GM21360 (cell line): ENCODE data around the gene CHKB.
A peak's percentile ranks its signal among the peaks of the same experiment; 100 is the strongest.
"Not testable (repeated sequence)": the region's sequence is repeated elsewhere in the genome, so short reads cannot be mapped to it uniquely, and the experiment has no call there.

ENCODE experiments used
- ATAC-seq: cut with Tn5 transposase; IDR thresholded peaks from one replicate; pipeline ENCODE4 v1.9.1; 2021; ENCODE audit warnings: mild to moderate bottlenecking, moderate library complexity; ENCODE audit not compliant: unreplicated experiment

CHKB gene, protein sequence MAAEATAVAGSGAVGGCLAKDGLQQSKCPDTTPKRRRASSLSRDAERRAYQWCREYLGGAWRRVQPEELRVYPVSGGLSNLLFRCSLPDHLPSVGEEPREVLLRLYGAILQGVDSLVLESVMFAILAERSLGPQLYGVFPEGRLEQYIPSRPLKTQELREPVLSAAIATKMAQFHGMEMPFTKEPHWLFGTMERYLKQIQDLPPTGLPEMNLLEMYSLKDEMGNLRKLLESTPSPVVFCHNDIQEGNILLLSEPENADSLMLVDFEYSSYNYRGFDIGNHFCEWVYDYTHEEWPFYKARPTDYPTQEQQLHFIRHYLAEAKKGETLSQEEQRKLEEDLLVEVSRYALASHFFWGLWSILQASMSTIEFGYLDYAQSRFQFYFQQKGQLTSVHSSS

GRCh38 chr22:50582493-50583293, at the start of gene CHKB:
Gene CHKB, minus strand, starts transcription at chr22:50582849. Its CDS starts 68 bp downstream, at chr22:50582781.
- ATAC-seq: peak; percentile 82

GRCh38 chr22:50630376-50630775, 47.7 kb upstream of the CHKB start:
- no peak for ATAC-seq

DNA sequence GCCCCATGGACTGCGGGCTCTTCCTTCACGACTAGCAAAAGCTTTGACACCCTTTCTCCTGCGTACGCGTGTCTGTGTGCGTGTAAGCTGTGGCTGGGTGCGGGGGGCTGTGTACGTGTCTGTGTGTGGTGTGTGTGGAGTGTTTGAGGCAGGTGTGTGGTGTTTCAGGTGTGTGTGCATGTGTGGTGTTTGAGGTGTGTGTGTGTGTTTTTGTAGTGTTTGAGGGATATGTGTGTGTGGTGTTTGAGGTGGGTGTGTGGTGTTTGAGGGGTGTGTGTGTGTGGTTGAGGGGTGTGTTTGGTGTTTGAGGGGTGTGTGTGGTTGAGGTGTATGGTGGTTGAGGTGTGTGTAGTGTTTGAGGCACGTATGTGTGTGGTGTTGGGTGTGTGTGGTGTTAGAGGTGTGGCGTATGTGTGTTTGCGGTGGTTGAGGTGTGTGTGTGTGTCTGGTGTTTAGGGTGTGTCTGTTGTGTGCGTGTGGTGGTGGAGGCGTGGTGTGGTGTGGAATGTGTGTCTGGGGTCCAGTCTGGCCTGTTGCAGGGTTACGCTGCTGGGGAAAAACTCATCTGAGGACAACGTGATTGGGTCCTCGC, 46.0 kb upstream of the CHKB start:
- ATAC-seq: no peak

GRCh38 chr22:50627642-50628542, 45.2 kb upstream of the CHKB start, which contains the start of gene ARSA:
Gene ARSA, minus strand, starts transcription at chr22:50628152. Its CDS starts 373 bp downstream, at chr22:50627779.
- peak; percentile 68 for ATAC-seq

DNA sequence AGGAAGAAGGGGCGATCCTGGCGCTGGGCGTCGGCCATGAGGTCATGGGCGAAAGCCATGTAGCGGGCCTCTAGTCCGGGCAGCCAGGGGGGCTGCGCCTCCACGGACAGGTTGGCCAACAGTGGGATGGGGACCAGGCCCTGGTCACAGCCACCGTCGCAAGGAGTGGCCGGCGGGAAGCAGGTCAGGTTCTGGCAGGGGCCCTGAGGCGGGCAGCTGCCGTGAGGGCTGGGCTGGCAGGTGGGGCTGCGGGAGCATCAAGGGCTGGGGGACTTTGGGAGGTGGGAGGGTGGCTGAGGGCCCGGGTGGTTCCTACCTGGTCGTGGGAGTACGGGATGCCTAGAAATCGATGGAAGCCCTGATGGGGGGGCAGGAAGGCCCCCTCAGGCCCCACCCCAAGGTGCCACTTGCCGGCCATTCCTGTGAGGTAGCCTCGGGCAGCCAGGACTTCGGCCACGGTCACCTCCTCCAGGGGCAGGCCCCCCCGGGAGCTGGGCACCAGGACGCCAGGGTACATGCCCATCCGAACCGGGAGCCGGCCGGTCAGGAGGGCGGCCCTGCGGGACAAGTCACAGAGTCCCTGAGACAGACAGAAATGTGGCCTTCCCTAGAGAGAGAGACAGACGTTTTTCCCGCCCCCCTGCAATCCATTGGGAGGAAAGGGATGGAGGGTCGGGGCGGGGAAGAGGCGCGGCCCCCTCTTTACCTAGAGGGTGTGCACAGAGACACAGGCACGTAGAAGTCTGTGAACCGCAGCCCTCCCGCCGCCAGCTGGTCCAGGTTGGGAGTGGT, 44.4 kb upstream of the CHKB start:
- no peak for ATAC-seq

DNA sequence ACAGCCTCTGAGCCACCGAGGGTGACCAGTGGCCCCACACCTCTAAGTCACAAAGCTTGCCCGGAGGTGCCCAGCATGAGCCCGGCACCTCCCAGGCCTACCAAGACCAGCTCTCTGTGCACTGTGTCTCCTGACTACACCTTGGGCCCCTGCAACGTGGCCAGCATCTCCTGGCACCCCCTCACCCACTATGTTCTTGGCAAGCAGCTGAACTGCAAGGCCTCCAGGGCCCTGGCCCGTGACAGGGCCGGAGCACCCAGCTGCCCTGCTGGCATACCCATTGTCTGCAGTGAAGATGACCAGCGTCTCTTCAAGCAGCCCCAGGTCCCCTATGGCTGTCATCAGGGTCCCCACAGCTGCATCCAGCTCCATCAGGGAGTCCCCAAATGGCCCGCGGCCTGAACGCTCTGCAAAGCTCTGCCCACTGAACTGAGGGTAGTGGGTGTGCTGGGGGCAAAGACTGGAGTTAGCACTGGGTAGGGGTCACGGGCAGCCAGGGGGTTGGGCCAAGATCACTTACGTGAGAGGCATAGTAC, 43.7 kb upstream of the CHKB start:
- ATAC-seq: no peak

- ATAC-seq: no peak
Measured at GRCh38 chr22:50625568-50626313, 43.1 kb upstream of the CHKB start.

DNA sequence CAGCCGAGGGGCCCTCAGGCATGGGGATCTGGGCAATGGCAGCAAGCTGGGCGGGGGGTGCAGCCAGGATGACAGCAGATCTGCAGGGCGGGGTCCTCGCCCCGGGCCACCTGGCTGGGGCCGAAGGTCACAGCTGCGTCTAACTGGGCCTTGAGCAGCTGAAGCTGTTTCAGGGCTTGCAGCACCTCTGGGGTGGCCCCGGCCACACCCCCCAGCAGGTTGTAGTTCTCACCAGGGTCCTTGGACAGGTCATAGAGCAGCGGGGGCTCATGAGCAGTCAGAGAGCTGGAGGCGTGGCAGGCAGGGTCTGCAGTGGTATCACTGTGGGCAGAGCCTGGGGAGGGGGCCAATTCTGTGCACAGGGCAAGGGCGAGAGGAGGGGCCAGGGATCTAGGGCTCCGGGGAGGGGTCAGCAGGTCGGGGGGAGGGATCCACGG, 42.5 kb upstream of the CHKB start:
- ATAC-seq: no peak

GRCh38 chr22:50624347-50625130, 41.9 kb upstream of the CHKB start:
- ATAC-seq: no peak

DNA sequence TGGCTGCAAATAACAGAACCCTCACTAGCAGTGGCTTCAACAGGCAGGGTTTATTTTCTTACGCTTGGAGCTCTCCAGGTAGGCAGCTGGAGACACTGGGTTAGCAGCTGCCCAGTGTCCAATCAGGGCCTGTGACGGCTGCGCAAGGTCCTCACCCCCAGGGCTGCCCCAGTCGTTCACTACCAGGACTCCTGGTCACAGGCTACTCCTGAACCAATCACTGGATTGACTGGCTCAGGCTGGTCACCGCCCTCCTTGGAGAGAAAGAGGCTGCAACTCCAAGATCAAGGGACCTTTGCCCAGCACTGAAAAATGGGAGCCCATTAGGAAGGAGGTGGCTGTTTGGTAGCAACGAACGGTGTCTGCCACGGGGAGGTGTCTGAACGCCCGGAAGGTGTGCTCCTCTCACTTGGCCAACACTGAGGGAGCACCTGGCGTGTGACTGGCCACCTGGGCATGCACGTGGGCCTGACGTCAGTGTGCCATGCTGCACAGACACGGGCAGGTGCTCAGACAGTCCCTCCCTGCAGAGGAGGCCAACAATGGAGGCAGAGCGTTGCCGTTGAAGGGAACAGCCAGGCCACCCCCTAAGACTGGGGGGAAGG, 40.2 kb upstream of the CHKB start:
- ATAC-seq: no peak

- ATAC-seq: no peak
Measured at GRCh38 chr22:50621948-50622722, 39.5 kb upstream of the CHKB start.

DNA sequence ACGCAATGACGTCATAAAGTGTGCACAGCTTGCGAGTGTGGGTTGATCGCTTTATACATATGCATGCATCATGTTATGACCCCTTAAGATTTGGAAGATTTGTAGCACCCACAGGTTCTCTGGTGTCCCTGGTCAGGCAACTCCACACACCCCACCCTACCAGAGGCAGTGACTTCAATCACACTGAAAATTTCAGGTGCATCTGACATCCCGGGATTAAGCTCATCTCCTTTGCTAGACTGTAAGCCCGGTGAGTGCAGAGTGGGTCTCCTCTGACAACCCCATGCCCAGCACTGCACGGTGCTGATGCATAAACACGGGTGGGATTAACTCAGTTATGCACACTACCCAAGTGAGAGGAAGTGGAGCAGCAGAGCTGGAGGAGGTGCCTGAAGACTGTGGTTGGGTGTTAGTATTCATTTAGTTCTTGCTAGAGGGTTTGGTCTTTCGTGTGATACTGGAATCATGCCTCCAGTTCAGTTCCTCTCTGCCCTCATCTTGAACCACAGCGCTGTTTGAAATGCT, 38.8 kb upstream of the CHKB start:
- ATAC-seq: peak; percentile 32

- ATAC-seq: peak; percentile 71
Measured at GRCh38 chr22:50620593-50621355, 38.1 kb upstream of the CHKB start.

GRCh38 chr22:50614296-50614695, 31.6 kb upstream of the CHKB start:
- not testable (repeated sequence) for ATAC-seq

DNA sequence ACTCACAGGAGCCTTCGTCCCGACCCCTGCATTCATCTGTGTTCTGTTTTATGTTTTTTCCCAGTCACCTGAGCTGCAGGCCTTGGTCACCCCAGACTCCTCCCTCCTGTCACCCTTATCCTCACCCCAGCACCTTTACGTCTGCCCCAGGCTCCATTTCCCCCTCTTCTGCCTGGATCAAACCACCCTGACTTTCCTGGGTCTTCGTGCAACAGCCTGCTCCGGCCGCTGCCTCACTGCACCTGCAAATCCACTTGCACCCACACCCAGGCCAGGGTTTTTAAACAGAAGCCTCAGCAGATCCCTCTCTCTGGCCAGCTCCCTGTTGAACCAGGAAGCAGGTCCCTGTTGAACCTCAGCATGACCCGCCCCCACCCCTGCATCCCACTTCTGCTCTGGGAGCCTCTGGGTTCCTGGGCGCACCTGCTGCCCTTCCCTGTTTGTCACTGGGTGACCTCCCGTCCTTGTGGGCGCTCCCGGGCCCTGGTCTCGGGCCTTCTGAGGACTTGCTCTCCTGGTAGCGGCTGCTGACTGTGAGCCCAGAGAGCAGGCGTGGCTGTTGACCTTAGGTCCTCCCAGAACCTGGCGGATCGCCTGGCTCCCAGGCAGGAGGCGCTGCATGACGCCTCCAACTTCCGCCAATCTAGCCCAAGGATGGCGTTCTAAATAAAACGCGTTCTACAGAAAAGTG, 30.8 kb upstream of the CHKB start:
- ATAC-seq: no peak
